ENCODE results near the gene KRT7. TPM values are rescaled to one million over a fixed set of nuclear protein-coding genes. Genes with fewer than 3 reads are reported as not detected.
"Not testable (repeated sequence)": the region's sequence is repeated elsewhere in the genome, so short reads cannot be mapped to it uniquely, and the experiment has no call there.

Gene KRT7
- total RNA-seq, 1 donor, result not detected

DNA sequence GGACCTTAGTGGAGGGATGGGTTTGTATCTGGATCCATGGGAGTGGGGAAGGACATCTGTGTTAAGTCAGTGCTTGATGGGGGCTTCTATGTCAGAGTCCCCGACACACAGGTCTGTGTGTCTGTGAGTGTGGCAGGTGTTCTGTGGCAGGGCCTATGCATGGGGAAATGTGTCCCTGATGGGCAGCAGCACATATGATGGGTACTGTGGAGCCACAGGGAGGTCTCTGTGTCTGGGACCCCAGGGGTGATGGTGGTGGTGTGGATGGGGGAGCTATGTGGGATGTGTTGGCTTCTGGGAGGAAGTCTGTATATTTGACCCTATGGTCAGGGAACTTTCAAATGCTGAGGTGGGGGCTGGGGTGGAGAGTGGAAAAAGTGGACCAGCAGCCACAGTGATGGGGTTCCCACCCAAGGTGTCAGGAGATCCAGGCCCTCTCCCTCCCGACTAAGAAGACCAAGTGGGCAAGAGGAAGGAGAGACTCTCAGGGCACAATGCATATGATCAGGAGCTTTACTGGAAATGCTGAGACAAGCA is 16.5 kb downstream of the KRT7 start:
- peaks cover 5% of the 10 kb centered on the region for H3K4me1 ChIP-seq (ENCODE audit: insufficient read depth, low read length)
- no peaks in the 10 kb centered on the region for H3K9me3 ChIP-seq (ENCODE audit: low read depth, low read length)
- no peak overlapping the region for H3K4me3 ChIP-seq (ENCODE audit: low read length)
- peaks cover 23% of the 10 kb centered on the region for H3K27me3 ChIP-seq (ENCODE audit: insufficient read depth, low read length)

DNA sequence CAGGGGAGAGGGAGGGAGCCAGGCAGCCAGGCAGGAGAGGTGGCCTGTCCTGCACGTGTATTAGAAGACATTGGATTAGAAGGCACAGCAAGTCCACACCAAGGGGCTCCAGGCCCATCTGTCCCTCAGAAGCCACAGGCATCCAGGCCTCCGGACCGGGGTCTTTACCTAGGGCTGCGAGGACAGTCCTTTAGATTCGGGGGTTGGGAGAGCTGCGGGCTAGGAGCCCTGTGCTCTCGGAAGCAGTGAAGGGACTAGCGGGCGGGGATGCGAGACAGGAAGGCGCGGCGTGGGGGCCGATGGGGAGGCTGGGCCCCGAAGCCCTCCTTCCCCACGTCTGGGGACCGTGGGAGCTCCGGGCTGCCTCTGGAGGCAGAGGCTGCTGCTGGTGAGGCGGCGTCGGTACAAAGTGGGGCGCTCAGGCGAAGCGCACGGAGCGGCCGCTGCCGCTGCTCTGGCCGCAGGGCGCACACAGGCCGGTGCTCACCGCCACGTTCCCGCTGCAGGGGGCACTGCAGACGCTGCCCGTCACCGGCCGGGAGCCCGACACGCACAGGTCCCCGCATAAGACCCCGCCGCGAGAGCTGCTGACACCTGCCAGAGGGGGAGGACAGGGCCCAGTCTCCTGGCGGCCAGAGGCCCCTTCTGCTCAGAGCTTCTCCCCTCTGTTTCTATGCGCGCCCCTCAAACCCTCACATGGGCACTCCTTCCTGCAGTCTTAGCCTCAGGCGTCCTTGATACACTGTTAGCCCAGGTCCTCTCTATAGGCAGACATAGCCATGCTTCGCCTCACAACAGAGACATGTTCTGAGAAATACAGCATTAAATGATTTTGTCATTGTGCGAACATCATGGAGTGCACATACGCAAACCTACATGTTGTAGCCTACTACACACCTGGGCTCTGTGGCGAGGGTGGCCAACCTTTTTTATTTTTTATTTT is 17.3 kb downstream of the KRT7 start:
- H3K9me3 ChIP-seq (ENCODE audit: low read depth, low read length), result no peaks in the 10 kb centered on the region
- peaks cover 28% of the 10 kb centered on the region for H3K27me3 ChIP-seq (ENCODE audit: insufficient read depth, low read length)
- H3K4me3 ChIP-seq (ENCODE audit: low read length), result no peak overlapping the region
- peaks cover 3% of the 10 kb centered on the region for H3K4me1 ChIP-seq (ENCODE audit: insufficient read depth, low read length)

DNA sequence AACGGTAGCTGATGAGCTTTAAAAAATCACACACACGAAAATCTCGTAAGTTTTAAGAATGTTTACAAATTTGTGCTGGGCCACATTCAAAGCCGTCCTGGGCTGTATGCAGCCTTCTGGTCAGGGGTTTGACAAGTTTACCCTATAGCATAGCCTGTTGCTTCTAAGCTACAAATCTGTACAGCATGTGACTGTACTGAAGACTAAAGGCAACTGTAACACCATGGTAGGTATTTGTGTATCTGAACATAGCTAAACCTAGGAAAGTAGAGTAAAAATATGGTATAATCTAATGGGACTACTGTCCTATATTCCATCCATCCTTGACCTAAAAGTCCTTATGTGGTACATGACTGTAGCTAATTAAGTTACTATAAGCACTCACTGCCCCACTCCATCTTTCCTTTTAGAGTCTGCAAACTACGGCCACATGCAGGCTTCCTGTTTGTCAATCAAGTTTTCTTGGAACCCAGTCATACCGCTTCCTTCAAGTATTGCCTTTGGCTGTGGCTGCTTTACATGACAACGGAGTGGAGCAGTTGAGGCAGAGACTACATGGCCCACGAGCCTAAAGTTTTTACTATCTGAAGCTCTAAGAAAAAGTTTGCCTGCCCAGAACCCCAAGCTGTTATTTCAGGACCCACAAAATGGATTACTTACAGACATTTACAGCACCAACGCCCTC is 18.5 kb downstream of the KRT7 start:
- Histone ChIP-seq H3K4me1 (ENCODE audit: insufficient read depth, low read length) (peaks cover 3% of the 10 kb centered on the region), H3K27me3 (ENCODE audit: insufficient read depth, low read length) (peaks cover 36% of the 10 kb centered on the region), H3K4me3 (ENCODE audit: low read length) (no peak overlapping the region)

DNA sequence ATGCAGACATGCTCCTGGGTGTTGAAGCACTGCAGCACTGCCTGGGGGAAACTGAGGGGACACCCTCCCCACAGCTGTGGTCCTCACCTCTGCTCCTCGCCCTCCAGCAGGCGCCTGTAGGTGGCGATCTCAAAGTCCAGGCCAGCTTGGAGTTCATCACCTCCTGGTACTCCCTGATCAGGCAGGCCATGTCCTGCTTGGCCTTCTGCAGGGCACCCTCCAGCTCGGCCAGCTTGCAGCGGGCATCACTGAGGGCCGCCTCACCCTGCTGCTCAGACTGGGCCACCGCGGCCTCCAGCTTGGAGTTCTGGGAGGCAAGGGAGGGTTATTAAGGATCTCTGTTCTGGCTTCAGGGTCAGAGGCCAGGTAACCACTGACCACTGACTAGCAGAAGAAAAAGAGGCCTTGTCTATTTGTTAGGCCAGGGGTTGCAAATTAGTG is 19.2 kb downstream of the KRT7 start:
- not testable (repeated sequence) for H3K9me3 ChIP-seq (ENCODE audit: low read depth, low read length); H3K4me3 ChIP-seq (ENCODE audit: low read length); H3K4me1 ChIP-seq (ENCODE audit: insufficient read depth, low read length)
- peaks cover 43% of the 10 kb centered on the region for H3K27me3 ChIP-seq (ENCODE audit: insufficient read depth, low read length)

More for the DNA sequence above, 18.5 kb downstream of the KRT7 start:
- H3K9me3 ChIP-seq (ENCODE audit: low read depth, low read length), result no peaks in the 10 kb centered on the region

GRCh38 chr12:52252728-52253343 is 19.8 kb downstream of the KRT7 start:
- Histone ChIP-seq H3K27me3 (ENCODE audit: insufficient read depth, low read length) (peaks cover 50% of the 10 kb centered on the region), H3K4me3 (ENCODE audit: low read length) (no peak overlapping the region), H3K4me1 (ENCODE audit: insufficient read depth, low read length) (peaks cover 3% of the 10 kb centered on the region), H3K9me3 (ENCODE audit: low read depth, low read length) (no peaks in the 10 kb centered on the region)

DNA sequence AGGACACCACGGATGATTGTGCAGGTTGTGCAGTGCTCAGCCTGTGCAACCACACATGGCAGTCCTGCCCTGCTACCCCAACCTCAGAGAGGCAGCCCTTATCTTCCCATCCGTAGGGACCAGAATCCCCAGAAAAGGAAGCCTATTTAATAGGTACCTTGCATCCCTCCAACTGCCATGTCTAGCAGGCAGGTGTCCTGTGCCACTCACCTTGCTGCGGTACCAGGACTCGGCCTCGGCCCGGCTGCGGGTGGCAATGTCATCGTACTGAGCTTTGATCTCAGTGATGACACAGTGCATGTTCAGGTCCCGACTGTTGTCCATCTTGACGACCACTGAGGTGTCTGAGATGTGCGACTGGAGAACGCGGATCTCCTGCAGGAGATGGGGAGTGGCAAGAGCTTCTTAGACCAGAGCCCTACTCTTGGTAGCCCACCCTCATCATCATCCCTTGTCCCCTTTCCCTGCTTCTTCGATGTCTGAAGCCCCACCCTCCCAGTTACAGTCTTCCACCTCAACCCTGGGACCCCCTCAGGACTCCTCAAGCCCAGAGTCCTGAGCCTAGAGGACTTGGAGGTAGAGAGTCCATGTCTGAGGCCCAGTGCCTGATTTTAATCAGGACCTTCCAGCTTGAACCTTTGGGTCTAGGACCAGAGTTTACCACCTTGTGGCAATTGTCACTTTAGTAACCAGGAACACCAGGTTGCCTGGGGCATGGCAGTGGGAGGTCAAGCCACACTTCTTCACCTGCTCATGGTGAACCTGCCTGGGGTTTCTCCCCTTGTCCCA is 20.5 kb downstream of the KRT7 start:
- H3K4me3 ChIP-seq (ENCODE audit: low read length), result no peak overlapping the region
- no peaks in the 10 kb centered on the region for H3K9me3 ChIP-seq (ENCODE audit: low read depth, low read length)
- H3K4me1 ChIP-seq (ENCODE audit: insufficient read depth, low read length), result peaks cover 3% of the 10 kb centered on the region
- peaks cover 54% of the 10 kb centered on the region for H3K27me3 ChIP-seq (ENCODE audit: insufficient read depth, low read length)

DNA sequence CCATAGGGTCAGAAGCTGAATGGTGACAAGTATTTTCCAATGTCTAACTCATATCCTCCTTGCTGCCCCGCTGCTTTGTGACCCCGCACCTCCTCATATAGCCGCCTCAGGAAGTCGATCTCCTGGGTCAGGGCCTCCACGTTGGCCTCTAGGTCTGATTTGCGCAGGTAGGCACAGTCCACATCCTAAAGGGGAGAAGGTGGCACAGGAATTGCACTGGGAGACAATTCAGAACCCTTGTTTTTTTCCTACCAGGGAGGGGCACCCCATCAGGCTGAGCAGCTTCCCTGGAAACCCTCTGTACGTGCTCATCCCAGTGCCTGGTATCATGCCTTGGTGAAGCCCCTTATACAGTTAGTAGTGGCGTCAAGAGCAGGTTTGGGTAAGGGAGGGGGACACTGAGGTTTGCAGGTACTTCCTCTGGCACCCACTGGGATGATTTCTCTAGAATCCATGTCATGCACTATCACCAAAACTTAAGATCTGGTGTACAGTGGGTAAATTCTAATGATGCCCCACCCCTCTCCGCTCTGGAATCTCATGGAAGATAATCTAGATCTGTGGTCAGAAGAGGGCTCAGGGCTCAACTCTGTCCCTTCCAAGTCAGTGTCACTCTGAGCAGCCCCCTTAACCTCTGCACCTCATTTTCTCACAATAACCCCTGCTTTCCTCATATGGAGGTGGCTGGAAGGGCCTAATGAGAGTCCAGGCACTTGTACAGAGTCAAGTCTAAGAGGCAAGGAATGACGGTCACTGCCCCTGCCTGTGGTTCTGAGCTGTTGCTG is 21.3 kb downstream of the KRT7 start:
- no peak overlapping the region for H3K4me3 ChIP-seq (ENCODE audit: low read length)
- no peaks in the 10 kb centered on the region for H3K9me3 ChIP-seq (ENCODE audit: low read depth, low read length)
- H3K27me3 ChIP-seq (ENCODE audit: insufficient read depth, low read length), result peaks cover 59% of the 10 kb centered on the region
- H3K4me1 ChIP-seq (ENCODE audit: insufficient read depth, low read length), result peaks cover 6% of the 10 kb centered on the region

DNA sequence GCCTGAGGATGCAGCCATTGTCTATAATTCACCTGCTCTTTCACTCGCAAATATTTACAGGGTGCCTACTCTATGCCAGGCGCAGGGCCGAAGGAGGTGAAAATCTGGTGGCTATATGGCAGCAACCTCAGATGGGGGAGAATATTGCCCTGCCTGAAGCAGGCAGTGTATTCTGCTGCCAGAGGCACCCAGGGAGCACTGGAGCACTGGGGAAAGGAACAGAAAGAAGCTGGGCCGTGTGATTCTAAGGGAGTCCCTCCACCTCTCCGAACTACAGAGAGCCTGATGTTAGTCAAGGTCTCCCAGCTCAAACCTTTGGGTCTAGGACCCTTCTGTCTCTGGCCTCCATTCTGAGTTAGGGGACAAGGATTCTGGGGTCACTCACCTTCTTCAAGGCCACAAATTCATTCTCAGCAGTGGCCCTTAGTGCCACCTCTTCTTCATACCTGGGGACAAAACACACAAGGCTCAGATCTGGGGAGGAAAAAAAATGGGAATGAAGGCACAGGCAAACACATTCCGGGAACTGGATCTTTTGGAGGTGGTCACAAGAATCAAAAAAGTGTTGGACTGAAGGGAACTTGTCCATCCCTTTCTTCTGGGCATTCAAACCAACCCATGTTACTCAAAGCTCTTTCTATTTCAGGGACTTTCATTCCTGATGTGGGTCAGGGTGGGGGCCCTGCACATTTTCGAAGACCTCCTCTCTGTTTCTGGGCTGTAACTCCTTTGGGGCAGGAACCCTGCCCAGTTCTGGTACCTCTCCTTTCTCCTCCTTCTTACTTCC is 22.1 kb downstream of the KRT7 start:
- Histone ChIP-seq H3K27me3 (ENCODE audit: insufficient read depth, low read length) (peaks cover 58% of the 10 kb centered on the region), H3K9me3 (ENCODE audit: low read depth, low read length) (no peaks in the 10 kb centered on the region), H3K4me1 (ENCODE audit: insufficient read depth, low read length) (peaks cover 14% of the 10 kb centered on the region), H3K4me3 (ENCODE audit: low read length) (no peak overlapping the region)

GRCh38 chr12:52255926-52256583 is 23.0 kb downstream of the KRT7 start:
- peaks cover 60% of the 10 kb centered on the region for H3K27me3 ChIP-seq (ENCODE audit: insufficient read depth, low read length)
- H3K9me3 ChIP-seq (ENCODE audit: low read depth, low read length), result no peaks in the 10 kb centered on the region
- no peak overlapping the region for H3K4me3 ChIP-seq (ENCODE audit: low read length)
- H3K4me1 ChIP-seq (ENCODE audit: insufficient read depth, low read length), result peaks cover 17% of the 10 kb centered on the region

- Histone ChIP-seq H3K4me1 (ENCODE audit: insufficient read depth, low read length) (peaks cover 16% of the 10 kb centered on the region), H3K27me3 (ENCODE audit: insufficient read depth, low read length) (peaks cover 61% of the 10 kb centered on the region), H3K4me3 (ENCODE audit: low read length) (no peak overlapping the region), H3K9me3 (ENCODE audit: low read depth, low read length) (no peaks in the 10 kb centered on the region)
Measured at GRCh38 chr12:52256584-52256935, 23.5 kb downstream of the KRT7 start.

GRCh38 chr12:52257074-52257551 is 24.1 kb downstream of the KRT7 start:
- Histone ChIP-seq H3K4me1 (ENCODE audit: insufficient read depth, low read length) (peaks cover 13% of the 10 kb centered on the region), H3K9me3 (ENCODE audit: low read depth, low read length) (no peaks in the 10 kb centered on the region), H3K4me3 (ENCODE audit: low read length) (no peak overlapping the region), H3K27me3 (ENCODE audit: insufficient read depth, low read length) (peaks cover 60% of the 10 kb centered on the region)

DNA sequence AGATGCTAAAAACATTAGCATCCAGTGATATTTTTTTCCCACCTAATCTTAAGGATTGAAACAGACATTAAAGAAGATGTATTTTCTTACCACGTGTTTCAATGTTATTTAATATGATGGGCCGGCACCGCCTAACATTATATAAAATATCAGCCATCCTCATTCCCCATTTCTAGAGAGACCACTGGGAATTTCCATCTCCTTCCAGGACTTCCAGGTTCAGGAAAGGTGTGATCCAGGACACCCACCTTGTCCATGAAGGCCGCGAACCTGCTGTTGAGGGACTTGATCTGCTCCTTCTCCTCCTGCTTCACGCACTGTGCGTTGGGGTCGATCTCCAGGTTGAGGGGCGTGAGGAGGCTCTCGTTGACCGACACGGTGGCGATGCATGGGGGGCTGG is 24.9 kb downstream of the KRT7 start:
- not testable (repeated sequence) for H3K9me3 ChIP-seq (ENCODE audit: low read depth, low read length); H3K4me3 ChIP-seq (ENCODE audit: low read length)
- Histone ChIP-seq H3K4me1 (ENCODE audit: insufficient read depth, low read length) (peaks cover 13% of the 10 kb centered on the region), H3K27me3 (ENCODE audit: insufficient read depth, low read length) (peaks cover 60% of the 10 kb centered on the region)
